Adrenal gland (tissue), 5 donors: ENCODE data around the gene DYSF.

Source experiments
- CTCF ChIP-seq, 6 experiments: fragments of 450-650 bp in 4 of 6; fragments of 200-600 bp in 2 of 6; sonication (generic) in 1 of 6; IDR thresholded peaks; 1 replicate in 5 of 6; 2 replicates in 1 of 6; pipeline versions ENCODE4 v1.5.1 to v1.8.0; 2016 to 2021; ENCODE audit warnings: antibody characterized with exemption in 6 of 6, mild to moderate bottlenecking in 2 of 6, moderate library complexity in 1 of 6
- POLR2A ChIP-seq, 2 donors: fragments of 450-650 bp; IDR thresholded peaks; one replicate each; pipeline ENCODE4 v1.6.1; 2017; ENCODE audit warnings: antibody characterized with exemption in 2 of 2, mild to moderate bottlenecking in 2 of 2, moderate library complexity in 1 of 2
- donor health status: DM: no; HTN: no; CAD: no.

GRCh38 chr2:71578767-71579342, 125.5 kb downstream of the DYSF start:
- TF ChIP-seq CTCF (IDR thresholded peaks at IDR 0.05) (no peak), POLR2A (IDR thresholded peaks at IDR 0.05) (no peak)
